T-helper 2 cell treated with Interferon-gamma antibody and Interleukin-4, amounts not matched to agents 100 ng/mL and 5 ng/mL, for 36 hours (primary cell): ENCODE data around the gene RHBDL1. TPM values are rescaled to one million over a fixed set of nuclear protein-coding genes. Genes with fewer than 3 reads are reported as not detected.

Experiments used
- intact Hi-C: fragments of 100-400 bp; cut with micrococcal nuclease; formaldehyde crosslinking; loops from one replicate; pipeline ENCODE4 v1.15.1; 2023
- total RNA-seq: library from RNA; stranded (reverse); gene quantifications from 2 replicates; pipeline ENCODE4 v1.2.3, GENCODE V29; 2022

The RHBDL1 gene
- total RNA-seq, 1 donor from 2014 or later, result 0.91 TPM

DNA sequence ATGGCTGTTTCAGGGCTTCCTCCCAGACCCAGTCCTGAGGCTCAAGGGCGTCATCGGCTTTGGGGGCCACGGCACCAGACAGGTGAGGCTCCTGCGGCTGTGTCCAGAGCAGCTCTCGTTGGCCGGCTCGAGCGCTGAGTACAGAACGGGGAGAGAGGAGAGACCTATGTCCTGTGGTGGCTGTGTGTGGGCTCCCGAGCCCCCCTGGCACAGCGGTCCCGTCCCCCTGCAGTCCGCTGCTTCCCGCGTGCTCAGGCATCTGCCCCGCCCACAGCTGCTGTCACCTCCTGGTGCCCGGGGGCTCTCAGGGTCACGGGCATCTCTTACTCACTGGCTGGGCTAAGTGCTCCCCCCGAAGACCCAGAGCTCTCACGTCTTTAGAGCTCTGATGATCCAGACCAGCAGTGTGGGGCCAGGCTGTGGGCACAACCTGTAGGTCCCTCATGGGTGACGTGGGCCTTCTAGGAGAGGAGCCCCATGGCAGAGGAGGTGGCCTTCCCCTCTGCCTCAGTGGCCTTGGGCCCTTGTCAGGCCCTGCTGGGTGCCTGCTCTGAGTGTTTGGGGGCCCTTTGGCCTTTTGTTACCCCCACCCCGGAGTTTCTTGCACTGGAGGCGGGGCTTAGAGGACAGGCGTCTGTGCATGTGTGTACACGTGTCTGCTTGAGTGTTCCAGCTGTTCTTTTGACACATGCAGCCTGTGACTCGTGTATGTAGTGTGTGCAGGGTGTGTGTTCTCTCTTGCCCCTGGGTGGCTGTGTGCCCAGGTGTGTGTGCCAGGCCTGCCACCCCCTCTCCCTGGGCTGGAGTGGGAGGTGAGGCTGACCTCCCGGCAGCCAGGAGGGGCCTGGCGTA is 22.8 kb upstream of the RHBDL1 start:
- intact Hi-C loops, result no loop called here

DNA sequence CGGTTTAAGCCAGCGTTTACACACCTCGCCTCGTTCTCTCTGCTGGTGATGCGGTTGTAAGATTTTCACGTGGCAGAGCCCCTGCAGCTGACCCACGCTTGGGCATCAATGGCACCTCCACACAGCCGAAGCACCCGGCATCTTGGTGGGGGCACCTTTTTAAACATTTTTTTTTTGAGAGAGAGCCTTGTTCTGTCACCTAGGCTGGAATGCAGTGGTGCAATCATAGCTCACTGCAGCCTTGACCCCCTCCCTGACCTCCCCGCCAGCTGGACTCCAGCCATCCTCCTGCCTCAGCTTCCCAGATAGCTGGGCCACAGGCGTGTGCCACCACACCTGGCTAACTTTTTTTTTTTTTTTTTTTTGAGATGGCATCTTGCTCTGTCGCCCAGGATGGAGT is 21.4 kb upstream of the RHBDL1 start:
- intact Hi-C loops, result no loop called here

DNA sequence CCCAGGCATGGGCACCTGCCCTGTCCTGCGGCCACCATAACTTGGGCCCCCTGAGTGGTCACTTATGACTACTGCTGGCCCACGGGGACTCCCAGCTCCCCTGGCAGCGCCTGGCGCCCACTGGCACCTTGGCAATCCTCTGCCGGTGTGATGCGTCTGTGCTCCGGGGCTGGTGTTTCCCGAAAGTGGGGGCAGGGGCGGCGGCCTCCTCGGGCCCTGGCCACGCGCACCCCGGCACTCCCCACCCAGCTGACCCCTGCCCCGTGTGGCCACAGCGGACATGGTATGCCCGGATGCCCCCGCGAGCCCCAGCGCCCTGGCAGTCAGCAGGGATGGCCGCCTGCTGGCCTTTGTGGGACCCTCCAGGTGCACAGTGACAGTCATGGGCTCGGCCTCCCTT is 18.0 kb upstream of the RHBDL1 start:
- intact Hi-C loops, result no loop called here

DNA sequence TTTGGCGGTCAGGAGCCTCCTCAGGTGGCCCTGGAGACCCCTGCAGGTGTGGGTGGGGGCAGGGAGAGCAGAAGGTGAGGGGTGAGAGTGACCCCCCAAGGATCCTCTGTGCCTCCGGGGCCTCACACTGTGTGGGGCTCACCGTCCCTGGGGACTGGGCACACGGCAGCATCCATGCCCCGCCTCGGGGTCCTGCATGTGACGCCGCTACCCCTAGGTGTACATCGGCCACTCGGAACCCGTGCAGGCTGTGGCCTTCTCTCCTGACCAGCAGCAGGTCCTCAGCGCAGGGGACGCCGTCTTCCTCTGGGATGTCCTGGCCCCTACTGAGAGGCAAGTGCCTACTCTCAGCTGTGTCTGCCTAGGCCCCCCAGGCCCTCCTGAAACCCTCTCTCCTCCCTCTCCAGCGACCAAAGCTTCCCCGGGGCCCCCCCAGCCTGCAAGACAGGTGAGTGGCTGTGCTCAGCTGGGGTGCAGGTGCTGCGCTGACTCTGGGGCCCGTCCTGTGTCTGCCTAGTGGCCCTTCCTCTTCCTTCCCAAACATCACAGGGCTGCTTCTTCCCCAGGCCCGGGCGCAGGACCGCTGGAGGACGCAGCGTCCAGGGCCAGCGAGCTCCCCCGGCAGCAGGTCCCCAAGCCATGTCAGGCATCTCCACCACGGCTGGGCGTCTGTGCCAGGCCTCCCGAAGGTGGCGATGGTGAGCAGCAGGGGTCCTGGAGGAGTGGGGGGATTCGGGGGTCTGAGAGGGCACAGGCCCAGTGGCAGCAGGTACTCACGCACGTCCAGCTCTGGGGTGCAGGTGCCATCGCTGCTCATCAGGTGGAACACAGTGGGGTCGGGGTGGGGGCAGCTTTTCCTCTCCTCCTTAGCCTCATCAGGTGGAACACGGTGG is 16.5 kb upstream of the RHBDL1 start:
- intact Hi-C loops, result no loop called here

DNA sequence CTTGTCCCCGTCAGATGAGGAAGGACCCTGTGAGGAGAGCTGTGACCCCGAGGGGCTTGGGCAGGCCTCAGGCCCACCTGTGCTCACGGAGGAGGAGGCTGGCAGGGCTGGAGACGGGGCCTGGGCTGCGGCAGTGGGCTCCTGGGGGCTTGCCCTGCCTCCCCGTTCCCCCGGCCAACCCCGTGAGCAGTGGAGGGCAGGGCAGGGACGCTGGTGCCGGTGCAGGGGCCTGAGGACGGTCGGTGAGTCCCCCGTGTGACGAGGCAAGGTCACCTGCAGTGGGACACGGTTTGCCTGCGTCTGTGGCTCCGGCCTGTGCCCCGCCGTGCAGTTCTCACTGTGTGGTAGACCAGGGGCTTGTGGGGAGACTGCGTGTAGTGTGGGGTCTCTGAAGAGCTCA is 15.9 kb upstream of the RHBDL1 start:
- intact Hi-C loops, result loop anchor here (2.0 kb wide), 1 partner anchor 23 kb away; the partner anchor contains the start of gene METTL26

DNA sequence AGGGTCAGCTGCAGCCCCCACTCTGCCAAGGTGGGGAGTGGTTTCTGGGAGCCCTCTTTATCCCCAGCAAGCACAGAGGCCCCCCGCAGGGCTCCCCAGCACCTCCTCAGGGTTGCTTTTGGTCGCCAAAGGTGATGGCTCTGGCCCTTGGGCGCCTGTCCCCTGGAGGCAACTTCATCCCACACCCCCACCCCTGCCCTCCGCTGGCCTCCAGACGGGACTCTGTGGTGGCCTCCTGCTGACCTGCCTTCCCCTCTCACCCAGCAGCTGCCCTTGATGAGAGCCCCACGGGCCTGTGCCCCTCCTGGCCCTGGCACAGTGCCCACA is 15.4 kb upstream of the RHBDL1 start:
- intact Hi-C loops, result loop anchor here (2.0 kb wide), 1 partner anchor 23 kb away; the partner anchor contains the start of gene METTL26

DNA sequence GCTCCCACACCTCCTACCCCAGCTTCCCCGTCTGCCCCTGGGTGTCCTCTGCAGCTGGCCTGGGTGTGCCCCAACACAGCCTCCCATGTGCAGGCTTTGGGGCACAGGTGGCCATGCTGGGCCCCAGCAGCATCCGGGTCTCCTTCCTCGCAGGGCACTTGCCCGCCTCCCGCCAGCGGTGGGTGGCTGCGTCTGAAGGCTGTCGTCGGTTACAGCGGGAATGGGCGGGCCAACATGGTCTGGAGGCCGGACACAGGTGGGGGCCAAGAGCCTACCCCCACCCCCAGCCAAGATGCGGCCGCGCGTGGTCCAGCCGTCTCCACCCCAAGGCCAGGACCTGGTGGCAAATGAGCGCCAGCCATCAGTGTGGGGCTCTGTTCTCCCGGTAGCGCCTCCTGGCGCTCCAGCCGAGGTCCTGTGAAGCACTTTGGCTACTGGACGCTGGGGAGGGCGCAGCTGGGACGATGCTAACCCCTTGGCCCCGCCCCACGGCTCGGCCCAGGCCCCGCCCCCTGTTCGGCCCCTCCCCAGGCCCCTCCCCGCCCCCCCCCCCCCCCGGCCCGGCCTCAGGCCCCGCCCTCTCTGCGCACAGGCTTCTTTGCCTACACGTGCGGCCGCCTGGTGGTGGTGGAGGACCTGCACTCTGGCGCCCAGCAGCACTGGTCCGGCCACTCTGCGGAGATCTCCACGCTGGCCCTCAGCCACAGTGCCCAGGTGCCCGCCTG is 14.8 kb upstream of the RHBDL1 start:
- intact Hi-C loops, result loop anchor here (2.0 kb wide), 1 partner anchor 24 kb away; the partner anchor contains the start of gene METTL26

DNA sequence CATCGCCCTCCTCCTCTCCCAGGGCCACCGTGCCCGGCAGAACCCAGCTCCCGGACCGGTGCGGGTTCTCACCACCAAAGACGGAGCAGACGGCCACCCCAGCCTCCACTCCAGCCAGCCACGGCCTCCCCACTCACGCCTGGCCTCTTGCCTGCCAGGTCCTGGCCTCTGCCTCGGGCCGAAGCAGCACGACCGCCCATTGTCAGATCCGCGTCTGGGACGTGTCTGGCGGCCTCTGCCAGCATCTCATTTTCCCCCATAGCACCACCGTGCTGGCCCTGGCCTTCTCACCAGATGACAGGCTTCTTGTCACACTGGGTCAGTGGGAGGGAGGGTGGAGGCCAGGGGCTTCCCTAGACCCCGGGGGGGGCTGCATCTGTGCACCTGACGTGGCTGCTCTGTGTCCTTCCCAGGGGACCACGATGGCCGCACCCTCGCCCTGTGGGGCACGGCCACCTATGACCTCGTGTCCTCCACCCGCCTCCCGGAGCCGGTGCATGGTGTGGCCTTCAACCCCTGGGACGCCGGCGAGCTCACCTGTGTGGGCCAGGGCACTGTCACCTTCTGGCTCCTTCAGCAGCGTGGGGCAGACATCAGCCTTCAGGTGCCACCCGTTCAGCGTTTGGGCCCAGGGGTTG is 14.2 kb upstream of the RHBDL1 start:
- intact Hi-C loops, result loop anchor here (2.0 kb wide), 1 partner anchor 25 kb away; the partner anchor contains the start of gene METTL26

DNA sequence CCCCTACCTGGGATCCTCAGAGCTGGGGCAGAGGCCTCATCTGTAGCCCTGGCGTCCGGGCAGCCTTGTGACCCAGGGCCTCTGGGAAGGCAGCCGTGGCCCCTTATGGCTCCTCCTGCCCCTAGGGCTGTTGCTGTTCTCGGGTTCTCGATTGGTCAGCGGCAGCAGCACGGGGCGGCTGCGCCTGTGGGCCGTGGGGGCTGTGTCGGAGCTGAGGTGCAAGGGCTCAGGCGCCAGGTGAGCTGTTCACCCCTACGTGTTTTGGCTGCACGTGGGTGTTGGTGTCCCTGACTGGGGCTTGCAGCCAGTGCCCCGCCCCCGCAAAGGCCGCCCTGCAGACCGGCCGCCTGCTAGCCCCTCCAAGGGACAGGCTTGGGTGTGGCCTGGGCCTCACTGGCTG is 13.4 kb upstream of the RHBDL1 start:
- intact Hi-C loops, result no loop called here

DNA sequence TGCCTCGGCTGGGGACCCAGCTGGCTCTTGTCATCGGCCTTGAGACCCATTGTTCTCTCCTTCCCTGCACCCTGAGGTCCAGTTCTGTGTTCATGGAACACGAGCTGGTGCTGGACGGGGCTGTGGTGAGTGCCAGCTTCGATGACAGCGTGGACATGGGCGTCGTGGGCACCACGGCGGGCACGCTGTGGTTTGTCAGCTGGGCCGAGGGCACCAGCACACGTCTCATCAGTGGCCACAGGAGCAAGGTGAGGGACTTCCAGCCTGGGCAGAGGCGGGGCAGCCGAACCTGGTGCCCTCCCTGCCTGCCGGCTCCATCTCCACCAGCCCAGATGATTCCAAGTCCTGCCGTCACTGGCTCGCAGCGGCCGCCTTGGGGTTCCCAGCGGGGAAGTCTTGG is 12.9 kb upstream of the RHBDL1 start:
- intact Hi-C loops, result no loop called here

DNA sequence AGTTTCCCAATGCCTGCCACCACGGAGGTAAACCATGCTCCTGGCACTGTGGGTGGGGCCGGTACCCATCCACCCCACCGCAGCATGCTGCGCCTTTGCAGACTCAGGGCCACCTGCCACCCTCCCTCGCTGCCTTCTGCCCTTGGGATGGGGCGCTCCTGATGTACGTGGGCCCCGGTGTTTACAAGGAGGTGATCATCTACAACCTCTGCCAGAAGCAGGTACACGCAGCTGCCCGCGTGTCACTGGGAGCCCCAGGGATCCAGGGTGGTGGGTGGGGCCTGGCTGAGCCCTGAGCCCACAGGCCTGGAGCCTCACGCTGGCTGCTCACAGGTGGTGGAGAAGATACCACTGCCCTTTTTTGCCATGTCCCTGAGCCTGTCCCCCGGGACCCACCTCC is 8.9 kb upstream of the RHBDL1 start:
- intact Hi-C loops, result no loop called here

DNA sequence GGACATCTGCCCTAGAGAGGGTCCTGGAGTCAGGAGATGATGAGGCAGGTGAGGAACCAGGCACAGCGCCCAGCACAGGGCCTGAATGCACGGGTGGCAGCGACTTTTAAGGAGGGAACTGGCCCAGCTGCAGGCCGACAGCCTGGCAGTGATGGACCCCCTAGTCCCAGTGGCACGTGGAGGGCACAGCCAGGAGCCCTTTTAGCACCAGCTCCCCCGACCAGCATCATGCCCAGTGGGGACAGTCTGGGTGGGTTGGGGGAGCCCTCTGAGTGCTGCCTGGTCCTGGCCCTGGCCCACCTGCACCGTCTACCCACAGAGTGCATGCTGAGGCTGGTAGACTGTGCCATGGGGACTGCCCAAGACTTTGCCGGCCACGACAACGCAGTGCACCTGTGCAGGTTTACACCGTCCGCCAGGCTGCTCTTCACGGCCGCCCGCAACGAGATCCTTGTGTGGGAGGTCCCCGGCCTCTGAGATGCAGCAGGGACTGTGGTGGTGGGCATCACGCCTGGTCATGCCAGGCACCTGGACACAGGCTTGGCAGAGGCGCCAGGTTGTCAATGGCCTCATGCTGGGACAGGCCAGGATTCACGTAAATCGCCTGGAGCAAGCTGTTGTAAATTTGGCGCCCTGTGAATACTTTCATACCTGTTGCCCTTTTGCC is 8.2 kb upstream of the RHBDL1 start:
- intact Hi-C loops, result no loop called here

DNA sequence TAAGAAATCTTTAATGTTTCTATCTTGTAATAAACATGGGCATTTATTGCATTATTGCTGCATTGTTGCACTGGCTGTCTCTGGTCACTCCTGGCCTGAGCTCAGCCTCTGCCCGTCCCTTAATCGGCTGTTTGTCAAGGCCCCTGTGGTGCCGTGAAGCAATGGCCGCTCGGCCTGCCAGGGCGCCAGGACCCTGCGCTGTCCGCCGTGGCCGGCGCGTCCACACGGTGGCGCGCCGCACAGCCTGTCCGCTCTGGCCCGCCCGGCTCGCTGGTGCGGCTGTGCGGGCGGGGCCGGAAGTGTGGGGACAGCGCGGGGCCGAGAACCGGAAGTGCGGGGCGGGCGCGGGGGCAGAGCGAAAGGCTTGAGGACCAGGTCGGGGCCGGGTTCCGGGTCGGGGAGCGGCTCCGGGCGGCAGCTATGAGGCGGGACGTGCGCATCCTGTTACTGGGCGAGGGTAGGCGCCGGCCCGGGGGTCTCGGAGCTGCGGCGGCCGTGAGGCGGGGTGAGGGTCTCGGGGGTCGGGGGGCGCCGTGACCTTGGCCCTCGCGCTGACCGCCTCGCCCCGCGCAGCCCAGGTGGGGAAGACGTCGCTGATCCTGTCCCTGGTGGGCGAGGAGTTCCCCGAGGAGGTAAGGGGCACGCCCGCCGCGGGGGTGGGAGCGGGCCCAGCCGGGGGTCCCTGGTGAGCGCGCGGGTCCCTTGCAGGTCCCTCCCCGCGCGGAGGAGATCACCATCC is 7.5 kb upstream of the RHBDL1 start, which contains the start of gene RHOT2:
Gene RHOT2 (plus strand): TSS at position 353 of the 739 bp plus-strand sequence. CDS start 68 bp downstream, at position 421.
- intact Hi-C loops, result loop anchor here (1.0 kb wide), 1 partner anchor 11 kb away; no protein-coding TSS in a partner anchor

DNA sequence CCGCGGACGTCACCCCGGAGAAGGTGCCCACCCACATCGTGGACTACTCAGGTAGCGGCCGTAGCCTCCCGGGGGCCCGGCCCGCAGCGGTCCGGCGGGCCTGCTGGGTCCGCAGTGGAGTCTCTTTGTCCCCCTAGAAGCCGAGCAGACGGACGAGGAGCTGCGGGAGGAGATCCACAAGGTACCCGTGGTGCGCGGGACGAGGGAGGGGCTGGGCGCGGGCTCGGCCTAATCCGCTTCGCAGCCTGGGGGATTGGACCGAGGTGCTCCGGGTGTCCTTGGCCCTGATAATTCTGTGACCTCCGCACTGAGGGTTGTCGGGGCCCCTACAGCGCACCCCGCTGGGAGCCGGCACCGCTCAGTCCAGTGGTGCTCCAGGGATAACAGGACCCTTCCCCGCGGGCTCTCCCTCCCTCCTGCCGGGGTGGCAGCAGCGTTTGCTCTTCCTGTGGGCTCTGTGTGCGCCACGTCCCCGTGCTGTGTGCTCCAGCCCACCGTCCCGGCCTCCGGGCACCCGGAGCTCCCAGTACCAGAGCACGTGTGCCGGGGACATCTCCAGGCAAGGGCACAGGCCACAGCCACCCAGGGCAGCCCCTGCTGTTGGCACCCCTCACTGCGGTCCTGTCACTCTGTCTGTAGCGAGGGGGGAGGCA is 6.8 kb upstream of the RHBDL1 start:
- intact Hi-C loops, result loop anchor here (1.0 kb wide), 1 partner anchor 11 kb away; no protein-coding TSS in a partner anchor

DNA sequence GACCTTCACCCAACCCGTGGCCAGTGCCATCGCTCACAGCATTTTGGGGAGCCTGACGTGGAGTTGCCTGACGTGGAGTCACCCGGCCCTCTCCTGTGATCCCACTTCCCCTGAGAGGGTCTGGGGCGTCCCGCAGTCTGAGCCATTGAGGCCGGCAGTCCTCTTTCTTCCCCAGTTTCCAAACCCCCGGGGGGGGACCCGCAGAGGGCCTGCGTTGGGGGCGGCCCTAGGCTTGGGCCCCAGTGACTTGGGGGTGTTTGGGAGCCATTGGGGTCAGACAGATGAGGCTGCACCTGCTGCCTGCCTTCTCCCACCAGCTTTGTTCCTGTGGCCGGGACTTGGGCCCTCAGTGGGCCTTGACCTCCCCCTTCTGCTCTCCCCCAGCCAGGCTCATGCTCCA is 5.8 kb upstream of the RHBDL1 start:
- intact Hi-C loops, result no loop called here

DNA sequence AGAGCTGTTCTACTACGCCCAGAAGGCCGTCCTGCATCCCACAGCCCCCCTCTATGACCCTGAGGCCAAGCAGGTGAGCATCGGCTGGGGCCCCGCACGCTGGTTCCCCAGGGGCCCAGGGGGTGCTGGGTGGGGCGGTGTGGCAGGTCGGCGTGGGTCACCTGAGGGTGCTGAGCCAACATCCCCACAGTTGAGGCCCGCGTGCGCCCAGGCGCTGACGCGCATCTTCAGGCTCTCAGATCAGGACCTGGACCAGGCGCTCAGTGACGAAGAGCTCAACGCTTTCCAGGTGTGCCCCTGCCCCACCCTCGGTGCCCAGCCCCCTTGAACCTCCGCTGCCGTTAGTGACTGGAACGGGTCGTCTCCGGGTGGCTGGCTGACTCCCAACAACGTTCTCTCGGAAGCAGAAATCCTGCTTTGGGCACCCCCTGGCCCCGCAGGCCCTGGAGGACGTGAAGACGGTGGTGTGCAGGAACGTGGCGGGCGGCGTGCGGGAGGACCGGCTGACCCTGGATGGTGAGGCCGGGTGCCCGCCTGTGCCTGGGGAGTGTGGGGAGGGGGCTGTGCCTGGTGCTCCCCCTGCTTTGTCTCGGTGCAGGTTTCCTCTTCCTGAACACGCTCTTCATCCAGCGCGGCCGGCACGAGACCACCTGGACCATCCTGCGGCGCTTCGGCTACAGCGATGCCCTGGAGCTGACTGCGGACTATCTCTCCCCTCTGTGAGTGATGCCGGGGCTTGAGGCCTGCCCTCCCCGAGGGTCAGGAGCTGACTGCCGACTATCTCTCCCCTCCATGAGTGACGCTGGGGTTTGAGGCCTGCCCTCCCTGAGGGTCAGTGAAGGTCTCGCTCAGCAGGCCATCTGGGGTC is 4.8 kb upstream of the RHBDL1 start:
- intact Hi-C loops, result no loop called here

DNA sequence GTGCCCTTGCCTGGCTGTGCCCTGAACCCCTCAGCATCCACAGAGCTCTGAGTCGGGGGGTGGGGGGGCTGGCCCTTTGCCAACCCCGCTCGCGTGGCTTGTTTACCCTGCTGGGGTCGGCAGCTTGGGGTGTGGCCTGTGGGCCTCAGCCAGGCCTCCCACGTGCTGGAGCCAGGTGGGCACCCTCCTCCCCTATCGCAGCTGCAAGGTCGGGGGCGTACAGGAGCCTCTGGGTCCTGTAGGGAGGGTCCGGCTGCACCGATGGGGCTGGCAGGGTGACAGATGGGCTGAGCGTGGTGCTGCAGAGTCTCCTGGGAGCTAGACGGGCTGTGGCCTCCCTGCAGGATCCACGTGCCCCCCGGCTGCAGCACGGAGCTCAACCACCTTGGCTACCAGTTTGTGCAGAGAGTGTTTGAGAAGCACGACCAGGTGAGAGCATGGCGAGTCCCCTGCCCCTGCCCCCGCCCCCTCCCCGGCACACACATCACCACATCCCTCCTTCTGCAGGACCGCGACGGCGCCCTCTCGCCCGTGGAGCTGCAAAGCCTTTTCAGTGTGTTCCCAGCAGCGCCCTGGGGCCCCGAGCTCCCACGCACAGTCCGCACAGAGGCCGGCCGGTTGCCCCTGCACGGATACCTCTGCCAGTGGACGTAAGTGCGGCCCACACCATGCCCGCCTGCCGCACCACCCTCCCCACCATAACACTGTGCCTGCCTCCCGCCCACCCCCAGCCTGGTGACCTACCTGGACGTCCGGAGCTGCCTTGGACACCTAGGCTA is 3.9 kb upstream of the RHBDL1 start:
- intact Hi-C loops, result no loop called here
